Measurements from ENCODE around the gene THPO. TPM values are rescaled to one million over a fixed set of nuclear protein-coding genes. Genes with fewer than 3 reads are reported as not detected.

Gene THPO
- total RNA-seq, 4 donors from 2014 or later, result 0.31 to 0.94 TPM; not detected in 2

DNA sequence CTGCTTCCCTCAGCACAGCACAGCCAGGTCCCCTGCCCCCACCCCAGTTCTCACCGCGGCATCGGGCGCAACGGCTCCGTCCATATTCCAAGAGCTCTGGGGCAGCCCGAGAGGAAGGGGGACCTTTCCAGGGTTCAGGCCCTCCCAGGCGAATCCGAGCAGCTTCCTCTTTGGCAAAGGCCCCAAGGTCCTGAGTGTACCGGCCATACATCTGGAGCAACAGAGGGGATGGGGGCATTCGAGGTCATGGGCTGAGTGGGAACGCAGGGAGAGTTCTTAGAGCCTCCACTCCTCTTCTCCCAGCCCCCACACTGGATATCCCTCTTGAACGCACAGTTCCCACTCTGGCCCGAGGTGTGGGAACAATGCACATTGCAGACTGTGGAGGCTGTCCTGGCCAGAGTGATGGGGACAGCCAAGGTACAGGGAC, 19.1 kb downstream of the THPO start:
- H3K9me3 ChIP-seq, result no peaks in the 10 kb centered on the region
- H3K27ac ChIP-seq, result no peak overlapping the region
- WGBS, 2 donors (ENCODE audit: low coverage in 1 of 2), result 60% methylated on average over 1 of the region's 14 CpGs; no CpG with 5 or more reads in 1 of the 2 donors

DNA sequence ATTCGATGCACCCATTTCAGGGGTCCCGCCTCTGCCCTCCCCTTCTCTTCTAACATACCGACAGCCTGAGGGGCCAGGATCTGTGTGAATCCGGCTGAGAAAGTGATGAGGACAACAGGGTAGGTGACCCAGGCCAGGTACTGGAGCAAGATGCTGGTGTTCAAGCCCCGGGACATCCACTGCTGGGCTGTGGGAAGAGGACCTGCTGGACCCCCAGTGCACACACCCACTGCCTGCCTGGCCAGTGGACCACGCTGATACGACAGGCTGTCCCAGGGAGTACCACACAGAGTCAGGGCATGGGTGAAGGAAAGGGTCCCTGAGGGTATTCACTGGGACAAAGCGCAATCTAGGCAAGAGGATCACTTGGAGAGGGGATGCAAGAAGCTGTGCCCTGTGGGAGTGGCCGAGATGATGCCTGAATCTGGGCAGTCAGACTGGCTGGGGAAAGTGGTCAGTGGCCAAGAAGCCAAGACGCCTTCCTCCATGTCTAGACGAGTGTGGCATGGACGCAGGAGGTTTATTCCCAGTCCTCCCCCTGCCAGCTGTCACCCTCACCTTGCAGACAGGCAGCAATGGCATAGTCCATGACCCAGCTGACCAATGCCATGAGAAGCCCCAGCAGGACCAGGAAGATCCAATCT, 19.8 kb downstream of the THPO start:
- Histone ChIP-seq H3K36me3 (peaks cover 0 to 41% of the 10 kb centered on the region in 2 donors), H3K4me3 (no peak overlapping the region), H3K27me3 (no peaks in the 10 kb centered on the region), H3K4me1 (peaks cover 3 to 35% (median 10%) of the 10 kb centered on the region in 3 donors), H3K9me3 (no peaks in the 10 kb centered on the region), H3K27ac (no peak overlapping the region)
- TF ChIP-seq EP300 (IDR thresholded peaks at IDR 0.05) (no peak), POLR2A (IDR thresholded peaks at IDR 0.05) (no peak), POLR2AphosphoS5 (IDR thresholded peaks at IDR 0.05) (no peak), CTCF (IDR thresholded peaks at IDR 0.05) (no peak)
- no peak for ATAC-seq
- WGBS, 2 donors (ENCODE audit: low coverage in 1 of 2), result 88 to 100% methylated on average over 3 to 7 of the region's 12 CpGs

More for the DNA sequence above, 19.1 kb downstream of the THPO start:
- peaks cover 0 to 37% of the 10 kb centered on the region in 2 donors for H3K36me3 ChIP-seq
- TF ChIP-seq CTCF (IDR thresholded peaks at IDR 0.05) (no peak), POLR2AphosphoS5 (IDR thresholded peaks at IDR 0.05) (no peak), EP300 (IDR thresholded peaks at IDR 0.05) (no peak), POLR2A (IDR thresholded peaks at IDR 0.05) (no peak)
- H3K4me1 ChIP-seq, result peaks cover 3 to 41% (median 14%) of the 10 kb centered on the region in 3 donors
- H3K27me3 ChIP-seq, result no peaks in the 10 kb centered on the region
- ATAC-seq, result no peak
- no peak overlapping the region for H3K4me3 ChIP-seq

DNA sequence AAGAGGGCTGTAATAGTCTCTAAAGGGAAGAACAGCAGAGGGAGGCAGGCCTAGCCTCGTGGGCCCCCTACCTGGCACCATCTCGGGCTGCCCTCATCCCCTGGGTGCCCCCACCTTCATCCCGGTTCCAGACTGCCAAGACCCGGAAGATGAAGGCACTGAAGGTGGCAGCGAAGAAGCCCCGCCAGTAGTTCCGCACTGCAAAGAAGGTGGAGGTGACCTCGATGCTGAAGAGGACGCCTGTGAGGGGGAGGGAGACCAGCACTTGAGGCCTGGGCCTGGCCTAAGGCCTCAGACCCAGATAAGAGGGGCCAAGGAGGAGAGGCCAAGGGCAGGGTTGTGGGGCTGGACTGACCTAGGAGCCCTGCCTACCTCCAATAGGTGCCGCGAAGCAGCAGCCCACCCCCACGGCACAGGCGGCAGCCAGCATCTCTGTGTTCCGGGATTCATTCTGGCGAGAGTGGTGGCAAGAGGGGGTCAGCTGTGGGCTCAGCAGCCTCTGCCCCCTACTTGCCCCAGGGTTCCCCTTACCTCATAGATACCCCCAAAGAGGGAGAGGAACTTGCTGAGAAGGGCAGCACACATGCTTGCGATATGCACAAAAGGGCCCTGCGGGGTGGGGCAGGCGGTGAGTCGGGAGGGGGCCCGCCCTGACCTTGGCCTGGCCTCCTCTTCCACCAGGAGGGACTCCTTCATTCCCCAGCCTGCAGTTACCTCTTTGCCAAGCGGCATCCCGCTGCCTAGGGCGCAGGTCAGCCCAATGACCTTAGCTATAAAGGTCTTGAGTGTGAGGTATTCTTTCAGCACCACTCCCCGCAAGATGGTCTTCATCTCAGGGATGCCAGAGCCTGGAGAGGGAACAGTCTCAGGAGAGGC, 20.5 kb downstream of the THPO start:
- H3K4me1 ChIP-seq, result peaks cover 3 to 34% (median 10%) of the 10 kb centered on the region in 3 donors

DNA sequence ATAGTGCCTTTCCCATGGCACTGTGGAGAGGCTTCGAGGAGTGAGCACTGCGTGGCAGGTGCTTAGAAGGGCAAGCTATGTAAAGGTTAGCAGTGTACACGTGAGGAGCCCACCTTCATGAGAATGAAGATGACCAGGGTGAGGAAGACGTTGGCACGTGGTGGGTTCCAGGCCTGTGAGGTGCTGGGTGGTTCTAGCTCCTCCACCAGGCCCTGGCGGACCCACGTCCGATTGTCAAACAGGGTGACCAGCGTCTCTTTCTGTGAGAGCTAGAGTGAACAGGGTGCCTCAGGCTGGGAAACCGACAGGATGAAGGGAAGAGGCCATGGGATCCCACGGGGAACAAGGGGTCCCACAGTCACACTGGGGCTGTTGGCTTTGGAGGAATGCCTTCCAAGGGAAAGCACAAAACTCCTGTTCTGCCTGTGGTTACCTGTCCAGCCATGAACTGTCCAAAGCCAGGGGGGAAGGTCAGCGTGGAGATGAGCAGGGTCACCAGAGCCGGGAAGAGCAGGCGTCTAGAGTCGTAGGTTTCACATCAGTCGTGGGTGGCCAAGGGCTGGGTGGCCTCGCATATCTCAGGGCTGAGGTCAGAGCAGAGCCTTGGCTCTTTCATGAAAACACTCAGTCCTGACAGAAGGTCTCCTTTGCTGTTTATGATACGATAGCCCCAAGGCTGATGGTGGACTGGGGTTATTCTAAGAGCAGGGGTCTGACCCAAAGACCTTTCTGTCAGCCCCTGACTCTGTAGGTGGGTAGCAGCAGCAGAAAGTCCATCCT, 22.6 kb downstream of the THPO start:
- Histone ChIP-seq H3K27me3 (no peaks in the 10 kb centered on the region), H3K36me3 (peaks cover 0 to 51% of the 10 kb centered on the region in 2 donors), H3K9me3 (no peaks in the 10 kb centered on the region), H3K4me1 (peaks cover 0 to 38% (median 2%) of the 10 kb centered on the region in 3 donors), H3K27ac (no peak overlapping the region), H3K4me3 (no peak overlapping the region)
- TF ChIP-seq POLR2A (IDR thresholded peaks at IDR 0.05) (no peak), POLR2AphosphoS5 (IDR thresholded peaks at IDR 0.05) (no peak), CTCF (IDR thresholded peaks at IDR 0.05) (no peak), EP300 (IDR thresholded peaks at IDR 0.05) (no peak)
- peak; percentile 23 for ATAC-seq
- WGBS, 2 donors (ENCODE audit: low coverage in 1 of 2), result 68 to 73% methylated on average over 4 to 6 of the region's 18 CpGs

More for the DNA sequence above, 20.5 kb downstream of the THPO start:
- Histone ChIP-seq H3K4me3 (no peak overlapping the region), H3K9me3 (no peaks in the 10 kb centered on the region), H3K36me3 (peaks cover 0 to 49% of the 10 kb centered on the region in 2 donors), H3K27me3 (no peaks in the 10 kb centered on the region), H3K27ac (no peak overlapping the region)
- 100% methylated on average over 3 of the region's 24 CpGs; no CpG with 5 or more reads in 1 of the 2 donors for WGBS, 2 donors (ENCODE audit: low coverage in 1 of 2)
- TF ChIP-seq EP300 (IDR thresholded peaks at IDR 0.05) (no peak), CTCF (IDR thresholded peaks at IDR 0.05) (no peak), POLR2A (IDR thresholded peaks at IDR 0.05) (no peak), POLR2AphosphoS5 (IDR thresholded peaks at IDR 0.05) (no peak)
- no peak for ATAC-seq

Data from gastroesophageal sphincter (tissue), 4 donors.